ENCODE data around the gene SIAH3.

Gene SIAH3

GRCh38 chr13:45799451-45799850 is 52.1 kb downstream of the SIAH3 start:
- H3K4me3 ChIP-seq: no peak overlapping the region
- TF ChIP-seq, protein P1, sequence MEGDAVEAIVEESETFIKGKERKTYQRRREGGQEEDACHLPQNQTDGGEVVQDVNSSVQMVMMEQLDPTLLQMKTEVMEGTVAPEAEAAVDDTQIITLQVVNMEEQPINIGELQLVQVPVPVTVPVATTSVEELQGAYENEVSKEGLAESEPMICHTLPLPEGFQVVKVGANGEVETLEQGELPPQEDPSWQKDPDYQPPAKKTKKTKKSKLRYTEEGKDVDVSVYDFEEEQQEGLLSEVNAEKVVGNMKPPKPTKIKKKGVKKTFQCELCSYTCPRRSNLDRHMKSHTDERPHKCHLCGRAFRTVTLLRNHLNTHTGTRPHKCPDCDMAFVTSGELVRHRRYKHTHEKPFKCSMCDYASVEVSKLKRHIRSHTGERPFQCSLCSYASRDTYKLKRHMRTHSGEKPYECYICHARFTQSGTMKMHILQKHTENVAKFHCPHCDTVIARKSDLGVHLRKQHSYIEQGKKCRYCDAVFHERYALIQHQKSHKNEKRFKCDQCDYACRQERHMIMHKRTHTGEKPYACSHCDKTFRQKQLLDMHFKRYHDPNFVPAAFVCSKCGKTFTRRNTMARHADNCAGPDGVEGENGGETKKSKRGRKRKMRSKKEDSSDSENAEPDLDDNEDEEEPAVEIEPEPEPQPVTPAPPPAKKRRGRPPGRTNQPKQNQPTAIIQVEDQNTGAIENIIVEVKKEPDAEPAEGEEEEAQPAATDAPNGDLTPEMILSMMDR (IDR thresholded peaks at IDR 0.05): no peak
- H3K27ac ChIP-seq: no peak overlapping the region
- DNase-seq (ENCODE audit: low spot score): peak; percentile 47

DNA sequence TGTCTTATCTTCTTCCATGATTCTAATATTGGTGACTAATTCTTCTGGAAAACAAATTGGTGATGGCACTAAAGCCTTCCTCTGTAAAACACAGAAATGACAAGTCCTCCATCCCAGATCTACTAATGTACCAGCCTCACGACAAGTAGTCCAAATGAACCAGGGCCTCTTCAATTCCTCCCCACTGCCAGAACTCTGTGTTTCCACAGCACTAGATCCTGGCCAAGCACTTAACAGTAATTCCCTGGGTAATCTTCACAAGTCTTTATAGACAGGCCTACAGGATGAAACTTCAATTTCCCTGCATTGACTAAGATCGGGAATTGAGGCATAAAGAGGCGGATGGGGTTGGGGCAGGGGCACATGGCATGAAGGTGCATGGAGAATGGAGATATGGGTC is 52.7 kb downstream of the SIAH3 start:
- no peak overlapping the region for H3K4me3 ChIP-seq
- TF ChIP-seq, protein P1 (IDR thresholded peaks at IDR 0.05): no peak

GRCh38 chr13:45796426-45797235 is 54.9 kb downstream of the SIAH3 start:
- peak; percentile 45 for DNase-seq (ENCODE audit: low spot score)
- TF ChIP-seq, protein P1 (IDR thresholded peaks at IDR 0.05): no peak
- no peak overlapping the region for H3K27ac ChIP-seq
- H3K4me3 ChIP-seq: no peak overlapping the region

More for the DNA sequence above, 52.7 kb downstream of the SIAH3 start:
- DNase-seq (ENCODE audit: low spot score): peak; percentile 8
- no peak overlapping the region for H3K27ac ChIP-seq

DNA sequence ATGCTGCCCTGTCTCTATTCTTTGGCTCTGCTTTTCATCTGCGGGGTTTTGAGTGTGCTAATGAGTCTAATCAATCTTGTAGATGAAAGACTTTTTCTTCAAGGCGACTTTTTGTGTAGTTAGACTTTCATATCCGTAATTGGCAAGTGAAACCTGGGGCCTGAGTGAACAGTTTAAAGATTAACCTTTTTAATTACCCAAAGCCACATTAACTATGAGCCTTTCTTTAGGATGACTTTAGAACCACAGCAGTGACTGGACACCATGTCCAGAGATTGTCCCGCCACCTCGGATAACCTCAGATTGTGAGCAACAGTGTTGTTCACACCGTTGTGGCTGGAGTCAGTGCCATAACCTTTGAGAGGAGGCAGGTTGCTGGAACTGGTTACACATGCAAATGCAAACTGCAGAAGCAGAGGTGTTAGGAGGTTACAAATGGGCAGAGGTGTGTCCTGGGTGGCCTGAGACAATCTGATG is 58.7 kb downstream of the SIAH3 start:
- Histone ChIP-seq H3K4me3 (no peak overlapping the region), H3K27ac (no peak overlapping the region)
- peak; percentile 9 for DNase-seq (ENCODE audit: low spot score)
- TF ChIP-seq, protein P1 (IDR thresholded peaks at IDR 0.05): no peak

DNA sequence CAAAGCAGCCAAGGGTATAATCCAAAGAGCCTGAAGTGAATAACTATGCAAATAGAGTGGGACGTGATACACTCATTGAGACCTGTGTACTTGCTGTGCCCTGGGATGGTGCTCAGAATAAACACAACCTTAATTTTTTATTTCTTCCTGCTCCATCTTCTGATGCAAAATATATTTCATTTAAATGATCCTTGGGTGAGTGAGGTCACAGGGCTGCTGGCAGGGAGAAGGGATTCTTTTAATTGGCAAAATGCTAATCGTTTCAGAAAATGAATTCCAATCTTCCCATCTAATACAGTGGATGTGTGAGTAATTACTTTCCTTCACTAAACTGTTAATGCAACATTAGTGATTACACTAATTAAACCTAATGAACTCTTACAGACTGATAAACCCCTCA is 63.5 kb downstream of the SIAH3 start:
- Histone ChIP-seq H3K4me3 (no peak overlapping the region), H3K27ac (no peak overlapping the region)
- TF ChIP-seq, protein P1 (IDR thresholded peaks at IDR 0.05): no peak
- no peak for DNase-seq (ENCODE audit: low spot score)

- no peak overlapping the region for H3K27ac ChIP-seq
- H3K4me3 ChIP-seq: no peak overlapping the region
- DNase-seq (ENCODE audit: low spot score): peak; percentile 17
- TF ChIP-seq, protein P1 (IDR thresholded peaks at IDR 0.05): no peak
These were observed 64.2 kb downstream of the SIAH3 start for GRCh38 chr13:45787346-45787745.

All from coronary artery (tissue), 2 donors.